HG03025 (cell line): ENCODE results near the gene PPTC7.
"Not testable (repeated sequence)": the region's sequence is repeated elsewhere in the genome, so short reads cannot be mapped to it uniquely, and the experiment has no call there.

ENCODE experiments used
- ATAC-seq: cut with Tn5 transposase; IDR thresholded peaks from one replicate; pipeline ENCODE4 v1.9.1; 2021; ENCODE audit warnings: mild to moderate bottlenecking, moderate library complexity; ENCODE audit not compliant: unreplicated experiment, low FRiP score

Gene PPTC7

GRCh38 chr12:110563702-110564470, 19.2 kb downstream of the PPTC7 start:
- no peak for ATAC-seq

GRCh38 chr12:110562386-110562785, 20.7 kb downstream of the PPTC7 start:
- not testable (repeated sequence) for ATAC-seq

GRCh38 chr12:110561471-110562201, 21.5 kb downstream of the PPTC7 start:
- no peak for ATAC-seq

GRCh38 chr12:110560946-110561345, 22.2 kb downstream of the PPTC7 start:
- no peak for ATAC-seq

GRCh38 chr12:110560048-110560447, 23.1 kb downstream of the PPTC7 start:
- ATAC-seq = no peak

- ATAC-seq = not testable (repeated sequence)
Measured at GRCh38 chr12:110558945-110559344, 24.2 kb downstream of the PPTC7 start.

GRCh38 chr12:110557300-110557699, 25.8 kb downstream of the PPTC7 start:
- no peak for ATAC-seq

GRCh38 chr12:110556705-110557104, 26.4 kb downstream of the PPTC7 start:
- ATAC-seq = no peak

- no peak for ATAC-seq
Measured at GRCh38 chr12:110555577-110556406, 27.3 kb downstream of the PPTC7 start.

- ATAC-seq = no peak
Measured at GRCh38 chr12:110554184-110554583, 28.9 kb downstream of the PPTC7 start.

GRCh38 chr12:110550981-110551380, 32.1 kb downstream of the PPTC7 start:
- ATAC-seq = no peak

GRCh38 chr12:110549716-110550115, 33.4 kb downstream of the PPTC7 start:
- ATAC-seq = no peak

GRCh38 chr12:110548678-110549077, 34.4 kb downstream of the PPTC7 start:
- no peak for ATAC-seq

GRCh38 chr12:110547090-110547489, 36.0 kb downstream of the PPTC7 start:
- no peak for ATAC-seq

- ATAC-seq = no peak
Measured at GRCh38 chr12:110546339-110546738, 36.8 kb downstream of the PPTC7 start.

GRCh38 chr12:110545812-110546211, 37.3 kb downstream of the PPTC7 start:
- no peak for ATAC-seq

GRCh38 chr12:110545259-110545658, 37.9 kb downstream of the PPTC7 start:
- not testable (repeated sequence) for ATAC-seq

- ATAC-seq = no peak
Measured at GRCh38 chr12:110543965-110544364, 39.2 kb downstream of the PPTC7 start.

GRCh38 chr12:110543252-110543959, 39.7 kb downstream of the PPTC7 start:
- no peak for ATAC-seq

GRCh38 chr12:110540048-110540447, 43.1 kb downstream of the PPTC7 start:
- ATAC-seq = no peak
